Mucosa of stomach (tissue), 1 donor: ENCODE measurements around the gene OR1L4.

Experiments used
- H3K27me3 ChIP-seq: one replicate; pipeline ENCODE4 v1.7.0; 2013; ENCODE audit warnings: mild to moderate bottlenecking, low read length; ENCODE audit not compliant: control insufficient read depth, insufficient read depth
- H3K36me3 ChIP-seq: one replicate; pipeline ENCODE4 v1.7.0; 2013; ENCODE audit warnings: low read length; ENCODE audit not compliant: control insufficient read depth, insufficient read depth
- H3K4me1 ChIP-seq: one replicate; pipeline ENCODE4 v1.7.0; 2013; ENCODE audit warnings: mild to moderate bottlenecking, low read length; ENCODE audit not compliant: control insufficient read depth, insufficient read depth
- H3K4me3 ChIP-seq: one replicate; pipeline ENCODE4 v1.7.0; 2013; ENCODE audit warnings: low read length
- H3K9ac ChIP-seq: one replicate; pipeline ENCODE4 v1.7.0; 2013; ENCODE audit warnings: mild to moderate bottlenecking, low read length, moderate library complexity
- H3K9me3 ChIP-seq: one replicate; pipeline ENCODE4 v1.7.0; 2013; ENCODE audit warnings: mild to moderate bottlenecking, low read length, moderate library complexity; ENCODE audit not compliant: control insufficient read depth
- donor health status: Pancreatic carcinoma.

The OR1L4 gene

GRCh38 chr9:122723690-122724089, at the start of gene OR1L4:
Gene OR1L4 (plus strand): TSS chr9:122723990. CDS start chr9:122723990, 0 bp downstream.
- no peaks in the 10 kb centered on the region for H3K36me3 ChIP-seq
- H3K4me1 ChIP-seq = no peaks in the 10 kb centered on the region
- H3K9me3 ChIP-seq = peaks cover 4% of the 10 kb centered on the region
- H3K27me3 ChIP-seq = no peaks in the 10 kb centered on the region
- H3K4me3 ChIP-seq = no peak within 1 kb of the TSS
- H3K9ac ChIP-seq = no peak within 1 kb of the TSS

- H3K9me3 ChIP-seq = no peaks in the 10 kb centered on the region
- no peaks in the 10 kb centered on the region for H3K36me3 ChIP-seq
- H3K4me3 ChIP-seq = no peak overlapping the region
- no peaks in the 10 kb centered on the region for H3K4me1 ChIP-seq
- H3K27me3 ChIP-seq = no peaks in the 10 kb centered on the region
- no peak overlapping the region for H3K9ac ChIP-seq
These were observed 38.9 kb upstream of the OR1L4 start for GRCh38 chr9:122684851-122685250.

GRCh38 chr9:122695696-122696095, 28.1 kb upstream of the OR1L4 start:
- no peak overlapping the region for H3K9ac ChIP-seq
- no peaks in the 10 kb centered on the region for H3K36me3 ChIP-seq
- no peaks in the 10 kb centered on the region for H3K27me3 ChIP-seq
- H3K9me3 ChIP-seq = no peaks in the 10 kb centered on the region
- H3K4me1 ChIP-seq = no peaks in the 10 kb centered on the region
- H3K4me3 ChIP-seq = no peak overlapping the region

GRCh38 chr9:122718038-122718437, 5.8 kb upstream of the OR1L4 start:
- Histone ChIP-seq H3K9ac (no peak overlapping the region), H3K36me3 (no peaks in the 10 kb centered on the region), H3K9me3 (no peaks in the 10 kb centered on the region), H3K27me3 (no peaks in the 10 kb centered on the region), H3K4me3 (no peak overlapping the region), H3K4me1 (no peaks in the 10 kb centered on the region)

- Histone ChIP-seq H3K4me1 (no peaks in the 10 kb centered on the region), H3K36me3 (no peaks in the 10 kb centered on the region), H3K4me3 (no peak overlapping the region), H3K9ac (no peak overlapping the region), H3K9me3 (no peaks in the 10 kb centered on the region), H3K27me3 (no peaks in the 10 kb centered on the region)
These were observed 4.6 kb upstream of the OR1L4 start for GRCh38 chr9:122719218-122719617.

- Histone ChIP-seq H3K4me1 (no peaks in the 10 kb centered on the region), H3K36me3 (no peaks in the 10 kb centered on the region), H3K4me3 (no peak within 1 kb of the TSS), H3K9me3 (no peaks in the 10 kb centered on the region), H3K9ac (no peak within 1 kb of the TSS), H3K27me3 (no peaks in the 10 kb centered on the region)
These were observed 18.2 kb downstream of the OR1L4 start, which contains the start of gene OR1L6 for GRCh38 chr9:122742003-122742402. Gene OR1L6 (plus strand): TSS chr9:122742303. CDS start chr9:122749848, 7,545 bp downstream.

- no peaks in the 10 kb centered on the region for H3K9me3 ChIP-seq
These were observed 31.0 kb downstream of the OR1L4 start for GRCh38 chr9:122754825-122755224.

GRCh38 chr9:122767817-122768216, 44.0 kb downstream of the OR1L4 start:
- Histone ChIP-seq H3K27me3 (no peaks in the 10 kb centered on the region), H3K9me3 (no peaks in the 10 kb centered on the region), H3K4me1 (no peaks in the 10 kb centered on the region), H3K4me3 (no peak overlapping the region), H3K36me3 (no peaks in the 10 kb centered on the region), H3K9ac (no peak overlapping the region)

More at GRCh38 chr9:122754825-122755224, 31.0 kb downstream of the OR1L4 start:
- no peaks in the 10 kb centered on the region for H3K4me1 ChIP-seq
- no peaks in the 10 kb centered on the region for H3K36me3 ChIP-seq
- H3K9ac ChIP-seq = no peak overlapping the region
- no peak overlapping the region for H3K4me3 ChIP-seq
- no peaks in the 10 kb centered on the region for H3K27me3 ChIP-seq
